SKM-1 treated with dmso at 0.1 percent for 144 hours (cell line): ENCODE results near the gene NIM1K.
"Not testable (repeated sequence)": the region's sequence is repeated elsewhere in the genome, so short reads cannot be mapped to it uniquely, and the experiment has no call there.

ENCODE experiments used
- DNase-seq: peaks from one replicate; lab custom pipeline; 2025; ENCODE audit not compliant: unreplicated experiment; lab: John Stamatoyannopoulos, UW

Gene NIM1K

DNA sequence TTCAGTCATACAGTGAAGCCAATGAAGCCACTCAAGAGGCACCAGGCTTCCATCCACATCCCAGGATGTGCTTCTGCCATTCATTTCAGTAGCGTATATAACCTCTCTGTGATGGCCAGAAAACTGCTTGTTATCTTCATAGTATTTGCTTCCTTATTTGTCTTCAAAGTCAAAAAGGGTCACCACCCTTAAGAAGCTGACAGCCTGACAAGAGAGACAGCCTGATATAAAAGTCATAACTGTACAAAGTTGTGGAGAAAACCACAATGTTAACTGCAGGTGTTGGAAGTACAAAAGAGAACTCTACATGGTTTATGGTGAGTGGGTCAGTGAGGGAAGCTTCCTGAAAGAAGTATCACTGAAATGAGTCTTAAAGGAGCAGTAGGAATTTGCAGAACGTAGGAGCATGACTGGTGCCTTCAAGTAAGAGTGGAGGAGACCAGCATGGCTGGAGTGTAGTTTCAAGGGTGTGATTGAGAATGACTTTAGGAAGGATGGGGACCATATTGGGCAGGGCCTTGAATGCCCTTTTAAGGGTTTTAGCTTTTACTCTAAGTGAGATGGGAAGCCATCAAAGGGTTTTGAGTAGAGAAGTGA lies 33.7 kb downstream of the NIM1K start:
- DNase-seq: no peak

DNA sequence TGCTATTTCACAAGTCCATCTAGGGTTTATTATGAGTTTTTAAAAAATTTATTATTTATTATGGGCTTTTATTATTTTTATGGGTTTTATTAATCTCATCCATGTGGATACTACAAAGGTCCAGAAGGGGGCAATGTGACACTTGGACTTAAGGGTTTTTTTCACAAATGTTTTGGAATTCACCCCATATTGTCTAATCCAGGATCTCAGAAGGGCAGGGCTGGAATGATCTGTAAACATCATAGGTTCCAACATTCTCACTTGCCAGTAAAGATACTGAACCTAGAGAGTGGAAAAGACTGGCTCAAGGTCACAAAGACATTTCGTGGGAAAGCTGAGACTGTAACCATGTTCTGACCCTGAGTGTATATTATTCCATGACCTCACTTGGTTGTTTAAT lies 35.6 kb downstream of the NIM1K start:
- no peak for DNase-seq

DNA sequence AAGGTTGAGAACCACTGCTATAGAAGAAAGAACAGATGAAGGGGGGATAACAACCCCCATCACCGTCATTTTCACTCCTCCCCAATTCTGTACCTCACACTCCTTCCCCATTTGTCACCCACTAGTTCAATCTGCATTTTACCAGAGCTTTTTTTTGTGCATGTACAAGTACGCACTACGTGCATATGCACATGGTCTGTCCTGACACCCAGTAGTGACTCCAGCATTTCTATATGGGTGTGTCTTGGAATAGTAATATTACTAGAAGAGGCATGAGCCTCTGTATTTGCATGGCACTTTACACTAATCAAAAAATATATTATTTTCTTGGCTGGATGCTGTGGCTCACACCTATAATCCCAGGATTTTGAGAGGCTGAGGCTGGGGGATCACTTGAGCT lies 38.7 kb downstream of the NIM1K start:
- no peak for DNase-seq

DNA sequence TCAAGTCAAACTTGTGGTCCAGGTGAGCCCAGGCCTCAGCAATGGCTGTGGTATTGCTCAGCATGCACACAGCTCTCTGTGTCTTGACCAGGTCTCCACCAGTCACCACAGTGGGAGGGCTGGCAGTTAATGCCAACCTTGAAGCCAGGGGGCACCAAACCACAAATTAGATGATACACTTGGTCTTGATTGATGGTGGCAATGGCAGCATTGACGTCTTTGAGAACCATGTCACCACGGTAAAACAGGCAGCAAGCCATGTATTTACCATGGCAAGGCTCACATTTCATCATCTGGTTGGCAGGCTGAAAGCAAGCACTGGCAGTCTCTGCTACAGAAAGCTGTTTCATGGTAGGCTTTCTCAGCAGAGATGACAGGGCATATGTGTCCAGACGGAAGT lies 40.0 kb downstream of the NIM1K start:
- no peak for DNase-seq

DNA sequence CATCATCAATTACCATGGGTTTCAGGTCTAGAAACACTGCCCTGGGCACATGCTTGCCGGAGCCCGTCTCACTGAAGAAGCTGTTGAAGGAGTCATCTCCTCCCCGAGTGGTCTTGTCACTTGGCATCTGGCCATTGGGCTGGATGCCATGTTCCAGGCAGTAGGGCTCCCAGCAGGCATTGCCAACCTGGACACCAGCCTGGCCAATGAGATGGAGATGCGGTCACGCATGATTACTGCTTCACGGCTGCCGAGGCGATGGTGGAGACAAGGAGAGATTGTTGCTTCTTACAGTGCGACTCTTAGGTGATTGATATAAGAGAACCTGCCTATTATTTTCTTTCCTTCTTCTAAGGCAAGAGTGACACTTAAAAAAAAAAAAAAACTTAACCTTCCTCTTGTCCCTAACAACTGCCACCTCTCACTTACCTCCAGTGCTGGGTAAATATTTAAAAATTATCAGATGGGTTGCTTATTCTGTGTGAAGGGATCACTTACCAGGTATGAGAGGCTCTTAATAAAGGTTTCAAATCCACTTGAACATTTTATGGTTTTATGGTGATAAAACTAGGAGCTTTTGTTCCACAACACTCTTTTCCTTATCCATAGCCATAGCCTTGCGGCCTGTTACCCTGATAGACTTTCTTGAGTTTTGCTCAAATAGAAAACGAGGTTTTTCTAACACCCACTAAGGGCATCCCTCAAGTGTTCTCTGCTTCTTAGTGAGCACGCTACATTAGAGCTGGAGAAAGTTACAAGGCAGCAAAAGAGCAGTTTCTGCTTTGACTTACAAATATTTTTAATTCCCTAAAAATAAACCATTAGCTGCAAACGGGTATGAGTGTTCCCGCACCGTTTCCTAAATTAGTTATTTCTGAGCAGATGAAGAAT lies 41.2 kb downstream of the NIM1K start:
- DNase-seq: no peak

DNA sequence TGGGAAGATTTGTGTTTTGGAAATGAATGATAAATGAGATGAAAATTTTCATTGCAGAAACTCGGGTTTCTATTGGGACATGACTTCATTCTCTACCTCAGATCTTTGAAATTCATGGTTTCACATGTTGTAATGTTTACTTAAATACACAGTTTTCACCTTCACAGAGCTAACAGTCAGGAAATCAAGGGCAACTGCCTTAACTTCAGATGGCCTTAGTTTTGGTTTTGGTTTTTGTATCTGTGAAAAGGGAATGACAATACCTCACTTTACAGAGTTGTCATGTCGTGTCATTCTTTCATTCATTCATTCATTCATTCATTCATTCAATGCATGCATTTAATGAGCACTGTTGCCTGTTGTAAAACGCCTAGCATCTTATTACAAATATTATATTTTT lies 41.9 kb downstream of the NIM1K start:
- no peak for DNase-seq

DNA sequence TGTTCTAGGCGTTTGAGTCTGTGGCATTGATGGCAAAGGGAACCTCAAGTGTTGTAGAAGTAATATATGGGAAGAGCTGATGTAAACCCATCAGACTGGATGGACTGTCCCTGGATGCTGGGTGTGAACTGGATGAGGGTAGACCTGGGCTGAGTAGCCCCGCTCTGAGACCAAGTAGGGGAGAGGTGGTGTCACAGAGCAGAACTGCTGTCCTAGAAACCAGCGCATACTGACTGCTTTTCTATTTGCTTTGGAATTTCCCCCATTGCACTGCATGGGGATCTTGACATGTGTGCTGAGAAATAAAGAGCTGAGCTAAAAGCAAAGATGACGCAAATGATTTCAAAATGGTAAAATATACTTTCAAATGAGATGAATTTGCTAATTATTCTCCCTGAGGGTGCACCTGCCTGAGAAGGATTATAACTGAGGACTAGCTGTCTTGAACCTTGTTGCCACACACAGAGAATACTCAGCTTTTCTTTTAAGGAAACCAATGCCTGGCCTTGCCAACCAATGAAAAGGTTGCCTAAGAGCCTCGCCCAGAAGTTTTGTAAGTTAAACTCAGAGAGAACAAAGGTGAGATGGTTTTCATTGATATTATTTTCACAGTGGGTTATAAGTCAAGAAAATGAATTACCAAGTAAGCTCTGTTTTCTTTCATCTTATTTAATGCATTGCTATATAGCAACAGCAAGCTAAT lies 44.8 kb downstream of the NIM1K start:
- no peak for DNase-seq

DNA sequence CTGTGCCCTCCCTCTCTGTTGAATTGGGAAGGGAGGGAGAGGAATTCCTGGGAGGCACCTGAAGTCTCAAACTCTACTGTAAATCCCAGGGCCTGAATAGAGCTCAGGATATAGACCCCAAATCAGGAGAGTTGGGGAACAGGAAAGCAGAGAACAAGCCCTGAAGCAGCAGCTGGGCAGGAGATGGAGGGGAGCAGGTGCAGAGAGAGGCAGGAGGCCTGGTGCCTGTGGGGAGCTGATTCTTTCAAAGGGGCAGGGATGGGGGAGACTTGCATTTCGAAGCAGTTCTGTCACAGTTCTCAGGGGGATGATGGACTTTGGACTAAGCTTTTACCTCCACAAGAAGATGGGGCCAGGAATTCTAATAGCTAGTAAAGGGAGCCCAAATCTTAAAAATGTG lies 50.2 kb downstream of the NIM1K start:
- no peak for DNase-seq

DNA sequence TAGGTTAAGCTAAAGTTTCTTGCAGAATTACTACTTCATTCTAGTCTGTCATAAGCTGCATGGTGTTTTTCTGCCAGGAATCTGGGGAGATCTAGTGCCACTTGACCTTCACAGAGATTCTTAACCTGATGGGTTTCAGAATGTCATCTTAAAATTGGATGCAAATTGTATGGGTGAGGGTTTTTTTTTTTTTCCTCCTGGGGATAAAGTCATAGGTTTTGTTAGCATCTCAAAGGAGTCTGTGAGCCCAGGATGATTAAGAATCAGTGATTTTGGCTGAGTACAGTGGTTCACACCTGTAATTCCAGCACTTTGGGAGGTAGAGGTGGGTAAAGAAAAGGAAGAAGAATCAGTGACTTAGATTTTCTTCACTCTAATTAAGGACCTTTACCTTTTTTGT lies 51.2 kb downstream of the NIM1K start:
- DNase-seq: no peak

DNA sequence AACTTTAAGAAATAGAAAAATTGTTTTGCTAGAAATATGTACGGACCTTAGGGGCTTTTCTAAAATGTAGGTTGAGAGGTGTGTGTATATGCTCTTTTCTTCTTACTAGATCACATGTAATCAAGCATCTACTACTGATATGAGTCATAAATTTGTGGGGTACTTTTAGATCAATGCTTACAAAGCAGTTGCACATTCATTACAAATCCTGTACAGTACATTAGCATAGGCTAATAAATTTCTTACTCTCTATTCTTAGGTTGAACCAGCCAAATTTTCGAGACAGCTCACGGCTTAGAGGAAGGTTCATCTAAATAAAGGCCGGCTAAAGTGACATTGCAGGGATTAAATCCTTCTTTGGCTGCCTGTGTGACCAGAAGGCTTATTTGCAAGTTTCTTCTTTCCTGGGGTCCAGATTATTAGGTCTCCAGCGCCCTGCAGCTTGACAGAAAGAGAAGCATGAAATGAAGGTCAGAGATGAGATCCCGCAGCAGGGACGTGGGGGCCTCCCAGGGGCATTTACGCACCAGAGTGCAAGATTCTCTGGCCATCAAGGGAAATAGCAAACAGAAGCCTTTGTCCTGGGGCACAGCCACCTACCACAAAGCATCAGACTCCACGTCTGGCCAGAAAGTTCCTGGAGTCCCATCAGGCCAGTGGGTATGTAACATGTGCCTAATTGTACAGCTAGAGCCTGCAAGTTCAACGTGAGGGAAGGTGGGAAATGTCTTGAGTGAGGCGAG lies 53.0 kb downstream of the NIM1K start:
- no peak for DNase-seq

DNA sequence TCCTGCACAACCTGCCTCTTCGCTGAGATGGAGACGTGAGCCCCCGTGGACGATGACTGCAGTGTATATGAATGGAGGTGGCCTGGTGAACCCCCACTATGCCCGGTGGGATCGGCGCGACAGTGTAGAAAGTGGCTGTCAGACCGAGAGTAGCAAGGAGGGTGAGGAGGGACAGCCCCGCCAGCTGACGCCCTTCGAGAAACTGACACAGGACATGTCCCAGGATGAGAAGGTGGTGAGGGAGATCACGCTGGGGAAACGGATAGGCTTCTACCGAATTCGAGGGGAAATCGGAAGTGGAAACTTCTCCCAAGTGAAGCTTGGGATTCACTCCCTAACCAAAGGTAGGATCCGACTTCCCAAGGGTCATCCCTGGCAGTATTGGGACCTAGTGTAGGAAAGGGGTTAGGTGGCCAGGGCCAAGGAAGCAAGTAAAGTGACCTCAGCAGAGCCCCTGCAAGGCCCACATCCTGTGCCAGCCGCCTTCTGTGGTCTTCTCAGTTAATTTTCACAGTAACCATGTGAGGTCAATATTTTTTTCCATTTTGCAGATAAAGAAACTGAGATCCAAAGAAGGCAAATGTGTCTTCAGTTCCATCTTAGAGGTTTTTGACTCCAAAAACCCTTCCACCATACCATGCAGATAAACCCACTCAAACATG lies 53.8 kb downstream of the NIM1K start:
- DNase-seq: no peak

DNA sequence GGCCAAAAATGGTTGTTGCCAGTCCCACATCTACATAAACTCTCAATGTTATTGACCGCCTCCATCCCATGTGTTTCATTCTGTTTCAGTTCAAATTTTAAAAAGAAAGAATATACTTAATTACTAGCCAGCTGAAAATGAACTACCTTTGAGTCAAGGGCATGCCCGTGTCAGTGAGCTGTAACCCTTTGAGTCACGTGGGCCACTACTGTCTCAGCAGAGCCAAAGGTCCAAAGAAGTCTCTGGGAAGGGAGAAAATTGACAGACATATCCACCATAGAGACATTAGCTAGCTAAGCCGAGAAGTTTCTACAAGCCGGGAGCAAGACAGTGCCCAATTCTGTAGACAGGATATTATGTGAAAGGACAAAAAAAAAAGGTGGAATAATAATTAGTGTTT lies 59.7 kb downstream of the NIM1K start:
- DNase-seq: no peak

DNA sequence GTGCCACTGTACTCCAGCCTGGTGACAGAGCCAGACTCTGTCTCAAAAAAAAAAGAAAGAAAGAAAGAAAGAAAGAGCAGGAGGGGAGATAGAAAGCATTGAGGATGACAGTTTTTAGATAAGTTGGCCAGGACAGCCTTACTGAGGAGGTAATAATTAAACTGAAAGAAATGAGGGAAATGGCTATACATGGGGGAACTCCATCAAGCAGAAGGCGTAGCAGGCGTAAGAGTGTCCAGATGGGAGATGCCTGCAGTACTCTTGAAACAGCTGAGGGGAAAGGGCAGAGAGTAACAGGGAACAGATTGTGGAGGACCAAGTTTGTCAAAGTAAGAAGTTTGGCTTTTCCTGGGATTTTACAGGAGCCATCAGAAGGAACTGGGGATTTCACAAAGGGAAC lies 63.7 kb downstream of the NIM1K start:
- no peak for DNase-seq

DNA sequence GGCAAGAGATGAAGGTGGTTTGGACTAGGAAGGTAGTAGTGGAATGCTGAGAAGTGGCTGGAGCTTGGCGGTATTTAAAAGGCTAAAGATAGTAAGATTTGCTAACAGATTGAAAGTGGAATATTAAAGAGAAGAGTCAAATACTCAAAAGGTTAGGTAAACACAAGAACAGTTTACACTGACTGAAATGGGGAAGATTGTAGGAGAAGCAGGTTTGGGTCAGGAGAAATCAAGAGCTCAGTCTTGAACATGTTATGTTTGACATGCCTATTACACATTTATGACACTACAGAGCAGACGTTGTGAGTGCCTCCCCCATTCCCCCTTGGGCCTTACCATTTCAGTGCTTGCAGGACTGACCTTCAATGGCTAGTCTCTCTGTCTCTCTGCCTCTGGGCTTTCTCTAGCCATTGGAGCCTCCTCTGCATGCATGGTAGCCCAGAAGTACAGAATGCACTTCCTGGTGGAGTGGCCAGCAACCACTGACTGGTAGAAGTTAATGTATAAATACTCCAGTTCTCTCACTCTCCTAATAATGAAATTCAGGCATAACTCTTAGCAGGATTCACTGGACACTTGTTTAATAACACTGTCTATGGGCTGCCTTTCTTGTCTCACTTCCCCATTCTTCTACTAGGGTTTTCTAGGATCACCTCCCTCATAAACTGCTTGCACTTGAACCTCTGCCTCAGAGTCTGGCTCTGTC lies 64.4 kb downstream of the NIM1K start:
- no peak for DNase-seq

DNA sequence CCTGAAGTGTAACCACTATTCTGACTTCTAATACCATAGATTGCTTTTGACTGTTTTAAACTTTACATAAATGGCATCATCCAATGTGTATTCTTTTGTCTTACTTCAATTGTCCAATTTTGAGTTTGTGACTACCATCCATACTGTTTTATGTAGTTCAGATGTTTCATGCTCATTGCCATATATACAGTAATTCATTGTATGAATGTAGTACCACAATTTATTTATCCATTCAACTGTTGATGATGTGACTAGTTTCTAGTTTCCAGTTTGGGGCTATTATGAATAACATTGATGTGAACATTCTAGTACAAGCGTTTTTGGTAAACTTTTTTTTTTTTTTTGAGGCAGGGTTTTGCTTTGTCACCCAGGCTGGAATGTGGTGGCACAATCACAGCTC lies 66.1 kb downstream of the NIM1K start:
- no peak for DNase-seq

DNA sequence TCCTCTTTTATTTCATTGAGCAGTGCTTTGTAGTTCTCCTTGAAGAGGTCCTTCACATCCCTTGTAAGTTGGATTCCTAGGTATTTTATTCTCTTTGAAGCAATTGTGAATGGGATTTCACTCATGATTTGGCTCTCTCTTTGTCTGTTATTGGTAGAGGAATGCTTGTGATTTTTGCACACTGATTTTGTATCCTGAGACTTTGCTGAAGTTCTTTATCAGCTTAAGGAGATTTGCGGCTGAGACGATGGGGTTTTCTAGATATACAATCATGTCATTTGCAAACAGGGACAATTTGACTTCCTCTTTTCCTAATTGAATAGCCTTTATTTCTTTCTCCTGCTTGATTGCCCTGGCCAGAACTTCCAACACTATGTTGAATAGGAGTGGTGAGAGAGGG lies 70.2 kb downstream of the NIM1K start:
- DNase-seq: not testable (repeated sequence)

DNA sequence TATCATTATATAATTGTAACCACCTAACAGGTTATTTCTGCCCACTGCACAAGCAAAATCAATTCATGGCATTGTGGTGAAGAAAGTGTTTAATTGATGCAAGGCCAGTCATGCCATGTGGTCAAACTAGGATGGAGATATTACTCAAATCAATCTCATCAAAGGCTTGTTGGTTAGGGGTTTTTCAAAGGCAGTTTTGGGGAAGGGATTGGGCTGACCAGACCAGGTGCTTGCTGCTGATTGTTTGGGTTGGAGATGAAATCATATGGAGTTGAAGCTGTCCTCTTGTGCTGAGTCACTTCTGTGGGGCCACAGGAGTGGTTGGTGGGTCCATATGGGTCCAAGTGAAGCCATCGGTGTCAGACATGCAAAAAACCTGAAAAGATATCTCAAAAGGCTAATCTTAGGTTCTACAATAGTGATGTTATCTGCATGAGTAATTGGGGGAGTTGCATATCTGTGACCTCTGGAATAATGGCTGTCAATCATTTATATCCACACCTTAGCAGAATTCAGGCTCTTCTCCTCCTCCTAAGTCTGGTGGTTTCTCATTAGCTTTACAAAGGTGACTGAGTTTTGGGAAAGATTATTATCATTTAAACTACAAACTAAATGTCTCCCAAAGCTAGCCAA lies 76.3 kb downstream of the NIM1K start:
- no peak for DNase-seq

DNA sequence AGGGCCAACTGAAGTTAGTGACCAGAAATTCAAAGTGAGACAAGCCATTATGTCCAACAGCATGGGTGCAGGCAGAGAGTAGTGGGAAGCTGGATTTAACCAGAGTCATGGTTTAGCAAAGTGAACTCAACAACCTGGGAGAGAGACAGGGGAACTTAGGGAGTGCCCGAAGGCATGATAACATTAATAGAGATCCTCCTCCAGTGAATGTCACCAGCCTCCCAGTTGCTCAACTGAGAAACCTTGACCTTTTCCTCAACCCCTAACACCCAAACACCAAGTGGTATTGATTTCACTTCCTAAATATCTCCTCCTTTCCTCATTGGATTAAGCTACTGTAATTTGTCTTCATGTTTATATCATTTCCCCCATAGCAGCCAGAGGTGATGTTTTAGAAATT lies 78.6 kb downstream of the NIM1K start:
- DNase-seq: peak; percentile 7

DNA sequence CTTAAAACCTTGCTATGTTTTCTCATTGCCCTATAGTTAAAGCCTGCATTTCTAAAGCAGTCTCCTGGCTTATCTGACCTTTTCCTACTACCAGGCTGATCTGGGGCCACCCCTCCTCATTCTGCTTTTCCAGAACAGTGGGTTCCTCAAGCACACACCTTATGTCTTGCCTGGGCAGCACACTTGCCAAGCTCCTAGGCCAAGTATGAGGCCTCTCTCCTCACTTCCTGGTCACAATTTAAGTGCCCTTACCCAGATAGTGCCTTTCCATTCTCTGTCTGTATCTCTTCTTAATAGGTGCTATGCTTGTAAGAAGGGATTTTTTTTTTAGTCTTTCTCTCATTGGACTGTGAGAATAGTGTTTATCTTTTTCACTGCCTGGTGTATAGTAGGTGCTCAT lies 81.5 kb downstream of the NIM1K start:
- no peak for DNase-seq
